HFFc6 (cell line): ENCODE measurements around the gene WASF3. TPM values are rescaled to one million over a fixed set of nuclear protein-coding genes. Genes with fewer than 3 reads are reported as not detected.

Source experiments
- DNase-seq: peaks from one replicate; pipeline ENCODE4 v3.0.0-alpha.2; 2018
- H3K27ac Mint-ChIP-seq: 2 replicates; pipeline ENCODE4 v1.8.0; 2020; ENCODE audit warnings: mild to moderate bottlenecking, mixed read lengths
- H3K27me3 Mint-ChIP-seq: 2 replicates; pipeline ENCODE4 v1.8.0; 2021; ENCODE audit warnings: mild to moderate bottlenecking, moderate library complexity, mixed read lengths; ENCODE audit not compliant: insufficient read depth
- H3K36me3 Mint-ChIP-seq: 2 replicates; pipeline ENCODE4 v1.8.0; 2021; ENCODE audit warnings: low read depth, mixed read lengths
- H3K4me1 Mint-ChIP-seq: 2 replicates; pipeline ENCODE4 v1.8.0; 2020; ENCODE audit warnings: low read depth, mixed read lengths
- H3K4me3 Mint-ChIP-seq: 2 replicates; pipeline ENCODE4 v1.8.0; 2020; ENCODE audit warnings: mild to moderate bottlenecking, moderate library complexity, mixed read lengths
- H3K9me3 Mint-ChIP-seq: 2 replicates; pipeline ENCODE4 v1.8.0; 2020; ENCODE audit warnings: mild to moderate bottlenecking, mixed read lengths
- total RNA-seq, 6 experiments: library from RNA; stranded (reverse); fragmentation: NEBNext Ultra II Directional; extraction: Animal tissue kit (Norgen Biotek cat#: 25700); gene quantifications; 2 replicates in 1 of 6; 3 replicates in 5 of 6; pipeline ENCODE4 v1.2.3, GENCODE V29; 2021
- TF ChIP-seq, protein P1 (sequence below): fragments of 200-600 bp; sonication (generic); IDR thresholded peaks from 2 replicates; pipeline ENCODE4 v1.5.0; 2021; ENCODE audit warnings: antibody characterized with exemption, mild to moderate bottlenecking

WASF3 gene
- total RNA-seq, 6 experiments from 2014 or later = 26.4 to 32.9 (median 28.2) TPM

GRCh38 chr13:26616126-26616525 is 58.6 kb downstream of the WASF3 start:
- Mint-ChIP-seq H3K36me3 (peaks cover 34% of the 10 kb centered on the region), H3K27me3 (peaks cover 2% of the 10 kb centered on the region), H3K4me1 (peaks cover 61% of the 10 kb centered on the region), H3K27ac (peak overlapping the region; percentile 72), H3K4me3 (peak overlapping the region; percentile 23), H3K9me3 (no peaks in the 10 kb centered on the region)
- TF ChIP-seq, protein P1, sequence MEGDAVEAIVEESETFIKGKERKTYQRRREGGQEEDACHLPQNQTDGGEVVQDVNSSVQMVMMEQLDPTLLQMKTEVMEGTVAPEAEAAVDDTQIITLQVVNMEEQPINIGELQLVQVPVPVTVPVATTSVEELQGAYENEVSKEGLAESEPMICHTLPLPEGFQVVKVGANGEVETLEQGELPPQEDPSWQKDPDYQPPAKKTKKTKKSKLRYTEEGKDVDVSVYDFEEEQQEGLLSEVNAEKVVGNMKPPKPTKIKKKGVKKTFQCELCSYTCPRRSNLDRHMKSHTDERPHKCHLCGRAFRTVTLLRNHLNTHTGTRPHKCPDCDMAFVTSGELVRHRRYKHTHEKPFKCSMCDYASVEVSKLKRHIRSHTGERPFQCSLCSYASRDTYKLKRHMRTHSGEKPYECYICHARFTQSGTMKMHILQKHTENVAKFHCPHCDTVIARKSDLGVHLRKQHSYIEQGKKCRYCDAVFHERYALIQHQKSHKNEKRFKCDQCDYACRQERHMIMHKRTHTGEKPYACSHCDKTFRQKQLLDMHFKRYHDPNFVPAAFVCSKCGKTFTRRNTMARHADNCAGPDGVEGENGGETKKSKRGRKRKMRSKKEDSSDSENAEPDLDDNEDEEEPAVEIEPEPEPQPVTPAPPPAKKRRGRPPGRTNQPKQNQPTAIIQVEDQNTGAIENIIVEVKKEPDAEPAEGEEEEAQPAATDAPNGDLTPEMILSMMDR = no peak
- peak; percentile 80 for DNase-seq

DNA sequence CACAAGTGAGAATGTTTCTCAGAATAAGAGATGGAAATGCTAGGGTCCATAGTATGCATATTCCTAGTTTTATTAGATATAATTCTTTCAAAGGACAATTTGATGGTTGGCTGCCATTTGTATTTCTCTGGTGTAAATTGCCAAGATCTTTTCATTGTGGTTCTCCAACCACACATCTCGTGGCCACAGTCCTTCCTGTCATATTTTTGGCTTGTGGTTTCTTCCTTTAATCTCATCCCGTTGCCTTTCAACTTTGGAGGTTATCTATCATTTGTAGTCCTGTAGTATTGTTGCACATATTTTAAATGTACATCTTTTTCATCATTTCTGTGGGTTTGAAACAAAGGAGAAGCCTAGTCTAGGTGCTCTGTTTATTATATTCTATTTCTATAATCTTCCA is 61.2 kb downstream of the WASF3 start:
- Mint-ChIP-seq H3K4me3 (no peak overlapping the region), H3K27me3 (peaks cover 2% of the 10 kb centered on the region), H3K4me1 (peaks cover 61% of the 10 kb centered on the region), H3K36me3 (peaks cover 57% of the 10 kb centered on the region), H3K27ac (peak overlapping the region; percentile 12; the same call in 1 of the 2 replicates), H3K9me3 (peaks cover 11% of the 10 kb centered on the region)
- no peak for DNase-seq
- TF ChIP-seq, protein P1 = no peak

DNA sequence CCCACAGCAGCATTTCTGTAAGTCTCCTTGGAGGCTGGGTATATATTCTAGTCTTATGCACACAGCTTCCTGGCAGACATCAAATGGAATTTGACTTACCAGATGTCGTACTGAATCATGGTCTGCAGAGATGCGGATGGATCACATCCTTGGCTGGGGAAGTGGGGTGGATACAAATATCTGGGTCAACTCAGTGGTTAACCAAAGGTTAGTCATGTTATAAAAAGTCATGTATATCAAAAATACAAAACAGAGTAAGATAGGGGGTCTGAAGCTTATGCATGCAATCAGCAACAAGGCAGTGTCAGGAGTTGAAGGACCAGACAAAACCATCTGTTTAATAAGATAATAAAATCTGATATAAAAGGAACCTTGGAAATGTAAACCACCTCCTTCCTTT is 61.9 kb downstream of the WASF3 start:
- Mint-ChIP-seq H3K9me3 (peaks cover 18% of the 10 kb centered on the region), H3K27me3 (peaks cover 2% of the 10 kb centered on the region), H3K36me3 (peaks cover 58% of the 10 kb centered on the region), H3K4me3 (no peak overlapping the region), H3K27ac (no peak overlapping the region), H3K4me1 (peaks cover 55% of the 10 kb centered on the region)
- TF ChIP-seq, protein P1 = no peak
- DNase-seq = peak; percentile 74

DNA sequence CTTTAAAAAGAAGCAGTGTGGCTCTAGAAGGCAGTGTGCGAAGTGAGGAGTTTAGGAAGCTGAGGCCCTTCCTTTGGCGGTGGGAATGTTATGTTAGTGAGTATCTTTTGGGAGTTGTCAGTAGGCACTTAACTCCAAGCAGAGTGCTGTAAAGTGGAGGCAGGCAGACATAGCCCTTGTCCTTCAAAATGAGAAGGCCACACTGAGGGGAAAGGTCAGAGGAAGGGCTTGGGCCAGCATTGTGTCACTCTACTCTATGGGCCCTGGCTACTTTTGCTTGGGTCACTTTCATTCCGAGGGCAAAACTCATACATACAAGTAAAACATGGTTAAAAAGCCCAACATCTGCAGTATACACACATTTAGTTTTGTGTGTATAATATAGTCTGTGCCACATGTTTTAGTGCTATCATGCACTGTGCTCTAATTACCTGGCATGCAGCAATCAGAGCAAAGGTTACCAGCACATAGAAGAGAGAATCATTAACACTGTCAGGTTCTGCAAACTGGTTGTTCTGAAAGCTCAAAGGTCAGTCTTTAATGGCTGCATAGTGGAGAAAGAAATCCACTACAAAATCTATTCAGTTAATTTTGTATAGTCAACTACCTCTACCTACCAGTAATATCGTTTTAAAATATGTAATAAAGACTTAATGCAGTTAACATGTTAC is 64.4 kb downstream of the WASF3 start:
- peaks cover 69% of the 10 kb centered on the region for H3K36me3 Mint-ChIP-seq
- H3K27me3 Mint-ChIP-seq = peaks cover 2% of the 10 kb centered on the region
- TF ChIP-seq, protein P1 = no peak
- H3K4me3 Mint-ChIP-seq = no peak overlapping the region
- no peak for DNase-seq
- H3K9me3 Mint-ChIP-seq = peaks cover 30% of the 10 kb centered on the region
- H3K4me1 Mint-ChIP-seq = peaks cover 30% of the 10 kb centered on the region
- H3K27ac Mint-ChIP-seq = no peak overlapping the region

GRCh38 chr13:26623125-26623524 is 65.6 kb downstream of the WASF3 start:
- DNase-seq = no peak
- H3K27me3 Mint-ChIP-seq = peaks cover 2% of the 10 kb centered on the region
- peaks cover 18% of the 10 kb centered on the region for H3K4me1 Mint-ChIP-seq
- H3K4me3 Mint-ChIP-seq = no peak overlapping the region
- TF ChIP-seq, protein P1 = no peak
- H3K36me3 Mint-ChIP-seq = peaks cover 63% of the 10 kb centered on the region
- peaks cover 30% of the 10 kb centered on the region for H3K9me3 Mint-ChIP-seq
- no peak overlapping the region for H3K27ac Mint-ChIP-seq
